H9 (cell line): ENCODE results near the gene LAMA5. TPM values are rescaled to one million over a fixed set of nuclear protein-coding genes. Genes with fewer than 3 reads are reported as not detected.

Experiments
- DNase-seq: peaks from one replicate; pipeline ENCODE4 v3.0.0-alpha.2; 2017
- H2AFZ ChIP-seq: one replicate; pipeline ENCODE4 v1.6.1; 2013; ENCODE audit warnings: mild to moderate bottlenecking, low read length, control low read depth, moderate library complexity
- H2AK5ac ChIP-seq: 2 replicates; pipeline ENCODE4 v1.6.1; 2013; ENCODE audit warnings: low read length, control low read depth, mixed read lengths; ENCODE audit not compliant: insufficient read length
- H2BK120ac ChIP-seq: one replicate; pipeline ENCODE4 v1.6.1; 2013; ENCODE audit warnings: low read depth, mild to moderate bottlenecking, low read length, control low read depth, inconsistent platforms; ENCODE audit not compliant: poor library complexity, severe bottlenecking
- H2BK12ac ChIP-seq: 2 replicates; pipeline ENCODE4 v1.6.1; 2013; ENCODE audit warnings: low read length, control low read depth, mixed read lengths, low read depth; ENCODE audit not compliant: insufficient read length
- H2BK15ac ChIP-seq: 2 replicates; pipeline ENCODE4 v1.6.1; 2013; ENCODE audit warnings: low read depth, low read length, control low read depth
- H2BK20ac ChIP-seq: one replicate; pipeline ENCODE4 v1.6.1; 2013; ENCODE audit warnings: low read depth, mild to moderate bottlenecking, low read length, control low read depth, inconsistent platforms; ENCODE audit not compliant: poor library complexity, severe bottlenecking
- H2BK5ac ChIP-seq: 2 replicates; pipeline ENCODE4 v1.6.1; 2013; ENCODE audit warnings: low read length, control low read depth, mixed read lengths; ENCODE audit not compliant: insufficient read length
- H3K14ac ChIP-seq: 2 replicates; pipeline ENCODE4 v1.6.1; 2013; ENCODE audit warnings: low read length, control low read depth; ENCODE audit not compliant: insufficient read depth
- H3K18ac ChIP-seq: 2 replicates; pipeline ENCODE4 v1.6.1; 2013; ENCODE audit warnings: low read depth, mild to moderate bottlenecking, mixed read lengths, low read length, control low read depth; ENCODE audit not compliant: insufficient read length
- H3K23ac ChIP-seq: 2 replicates; pipeline ENCODE4 v1.6.1; 2013; ENCODE audit warnings: low read length, control low read depth, mixed read lengths, low read depth; ENCODE audit not compliant: insufficient read length
- H3K23me2 ChIP-seq: 2 replicates; pipeline ENCODE4 v1.6.1; 2013; ENCODE audit warnings: low read depth, mild to moderate bottlenecking, mixed read lengths, low read length, control low read depth; ENCODE audit not compliant: insufficient read length, poor library complexity, severe bottlenecking
- H3K27ac ChIP-seq: 2 replicates; pipeline ENCODE4 v1.5.1; 2013; ENCODE audit warnings: low read length, control low read depth, mixed read lengths, low read depth; ENCODE audit not compliant: insufficient read length
- H3K27me3 ChIP-seq: 2 replicates; pipeline ENCODE4 v1.6.1; 2013; ENCODE audit warnings: low read length, control low read depth, inconsistent platforms; ENCODE audit not compliant: insufficient read depth
- H3K4ac ChIP-seq: 2 replicates; pipeline ENCODE4 v1.6.1; 2013; ENCODE audit warnings: low read depth, mild to moderate bottlenecking, control low read depth, inconsistent platforms, low read length, moderate library complexity
- H3K4me1 ChIP-seq: 2 replicates; pipeline ENCODE4 v1.6.1; 2013; ENCODE audit warnings: low read length, control low read depth, inconsistent platforms; ENCODE audit not compliant: insufficient read depth
- H3K4me2 ChIP-seq: 2 replicates; pipeline ENCODE4 v1.6.1; 2013; ENCODE audit warnings: low read length, control low read depth, mixed read lengths; ENCODE audit not compliant: insufficient read length, insufficient read depth
- H3K56ac ChIP-seq: 2 replicates; pipeline ENCODE4 v1.6.1; 2013; ENCODE audit warnings: low read depth, mild to moderate bottlenecking, mixed read lengths, low read length, control low read depth; ENCODE audit not compliant: insufficient read length
- H3K79me1 ChIP-seq: 2 replicates; pipeline ENCODE4 v1.6.1; 2013; ENCODE audit warnings: low read depth, mild to moderate bottlenecking, moderate library complexity, low read length, control low read depth, inconsistent platforms; ENCODE audit not compliant: insufficient read depth, poor library complexity, severe bottlenecking
- H3K79me2 ChIP-seq: 2 replicates; pipeline ENCODE4 v1.6.1; 2013; ENCODE audit warnings: low read length, control low read depth, inconsistent platforms; ENCODE audit not compliant: insufficient read depth
- H3K9ac ChIP-seq: 2 replicates; pipeline ENCODE4 v1.6.1; 2013; ENCODE audit warnings: low read length, control low read depth, mixed read lengths; ENCODE audit not compliant: insufficient read length; ENCODE audit errors: extremely low read depth
- H3K9me3 ChIP-seq: one replicate; pipeline ENCODE4 v1.6.1; 2013; ENCODE audit warnings: low read depth, low read length, inconsistent platforms; ENCODE audit not compliant: control insufficient read depth
- H3T11ph ChIP-seq: one replicate; pipeline ENCODE4 v1.6.1; 2013; ENCODE audit warnings: mild to moderate bottlenecking, low read length, control low read depth, inconsistent platforms
- H4K20me1 ChIP-seq: one replicate; pipeline ENCODE4 v1.6.1; 2013; ENCODE audit not compliant: control insufficient read depth, insufficient read length, insufficient read depth
- H4K5ac ChIP-seq: 2 replicates; pipeline ENCODE4 v1.6.1; 2013; ENCODE audit warnings: low read depth, mild to moderate bottlenecking, mixed read lengths, low read length, control low read depth; ENCODE audit not compliant: insufficient read length
- H4K8ac ChIP-seq: replicated peaks from 2 replicates; pipeline ENCODE4 v1.6.1; 2013; ENCODE audit warnings: low read length, control low read depth, mixed read lengths, low read depth; ENCODE audit not compliant: insufficient read length
- H4K91ac ChIP-seq: 2 replicates; pipeline ENCODE4 v1.6.1; 2013; ENCODE audit warnings: low read depth, mild to moderate bottlenecking, moderate library complexity, mixed read lengths, low read length, control low read depth; ENCODE audit not compliant: insufficient read length
- H3K27ac Mint-ChIP-seq, 3 experiments: 2 replicates in 2 of 3; 3 replicates in 1 of 3; pipeline ENCODE4 v1.8.0; 2020 to 2021; ENCODE audit warnings: mixed read lengths in 3 of 3, mild to moderate bottlenecking in 1 of 3, moderate library complexity in 1 of 3
- H3K27me3 Mint-ChIP-seq: 2 replicates; pipeline ENCODE4 v1.8.0; 2021; ENCODE audit warnings: low read depth, mild to moderate bottlenecking, moderate library complexity, mixed read lengths
- H3K36me3 Mint-ChIP-seq, 3 experiments: 2 replicates in 2 of 3; 3 replicates in 1 of 3; pipeline ENCODE4 v1.8.0; 2020 to 2021; ENCODE audit warnings: low read depth in 3 of 3, mixed read lengths in 3 of 3; ENCODE audit not compliant: insufficient read depth in 1 of 3
- H3K4me1 Mint-ChIP-seq, 2 experiments: 2 replicates each; pipeline ENCODE4 v1.8.0; 2020; ENCODE audit warnings: mixed read lengths in 2 of 2
- H3K4me3 Mint-ChIP-seq, 2 experiments: 2 replicates in 1 of 2; 3 replicates in 1 of 2; pipeline ENCODE4 v1.8.0; 2020 to 2021; ENCODE audit warnings: mild to moderate bottlenecking in 2 of 2, mixed read lengths in 2 of 2, moderate library complexity in 1 of 2
- H3K9me3 Mint-ChIP-seq, 2 experiments: 2 replicates in 1 of 2; 3 replicates in 1 of 2; pipeline ENCODE4 v1.8.0; 2020; ENCODE audit warnings: mild to moderate bottlenecking in 2 of 2, mixed read lengths in 2 of 2, moderate library complexity in 1 of 2
- WGBS: extraction: QIAGEN DNeasy Blood & Tissue Kit; methylation state at CpG from one replicate; pipeline ENCODE4 v1.1.7; 2013; ENCODE audit warnings: missing lambda C conversion rate, low lambda C conversion rate, mixed read lengths; ENCODE audit not compliant: insufficient read length; ENCODE audit errors: extremely low coverage; 5-methylcytosine and 5-hydroxymethylcytosine counted together
- total RNA-seq: library from RNA; stranded (reverse); gene quantifications from 2 replicates; pipeline ENCODE4 v1.2.1, GENCODE V29; 2021
- TF ChIP-seq, protein P1 (sequence below): fragments of 200-600 bp; sonication (generic); conservative IDR thresholded peaks from 3 replicates; pipeline ENCODE4 v1.8.0; 2021; ENCODE audit warnings: antibody characterized with exemption, mild to moderate bottlenecking

The LAMA5 gene
- total RNA-seq, 1 experiment from 2014 or later = 200 TPM

DNA sequence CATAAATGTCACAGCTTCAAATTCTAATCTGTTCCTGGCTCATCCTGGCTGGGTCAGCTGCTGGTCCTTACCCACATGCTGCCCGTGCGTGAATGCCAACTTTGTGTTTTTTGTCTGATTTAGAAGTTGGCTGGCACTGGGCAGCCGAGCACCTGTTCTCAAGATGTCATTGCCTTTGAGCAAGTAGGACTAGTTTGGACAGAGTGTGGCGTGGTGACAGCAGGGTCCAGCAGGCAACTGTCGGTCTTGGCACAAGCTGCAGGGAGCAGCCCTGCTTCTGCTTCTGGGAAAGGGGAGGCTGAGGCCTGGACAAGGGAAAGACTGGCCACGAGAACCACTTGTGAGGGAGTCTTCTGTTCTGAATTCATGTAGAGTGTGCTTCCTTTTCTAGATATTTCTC is 90.7 kb downstream of the LAMA5 start:
- Histone ChIP-seq H2BK12ac (no peak overlapping the region), H4K20me1 (peaks cover 5% of the 10 kb centered on the region), H3K56ac (no peak overlapping the region), H3K23ac (no peak overlapping the region), H3K79me2 (no peaks in the 10 kb centered on the region), H3K4me1 (no peaks in the 10 kb centered on the region), H3K27me3 (no peaks in the 10 kb centered on the region), H3K4me2 (no peak overlapping the region), H4K5ac (no peak overlapping the region), H2BK120ac (no peak overlapping the region), H2AFZ (no peak overlapping the region), H3K9me3 (no peaks in the 10 kb centered on the region), H2BK20ac (no peak overlapping the region), H3K18ac (no peak overlapping the region), H3K9ac (no peak overlapping the region), H3K23me2 (no peaks in the 10 kb centered on the region), H2BK15ac (no peak overlapping the region), H4K8ac (no peak overlapping the region), H3K79me1 (no peaks in the 10 kb centered on the region), H3T11ph (no peak overlapping the region), H4K91ac (no peak overlapping the region), H3K4ac (no peak overlapping the region), H2AK5ac (no peak overlapping the region), H3K14ac (no peak overlapping the region), H3K27ac (no peak overlapping the region), H2BK5ac (no peak overlapping the region)
- Mint-ChIP-seq H3K4me1 (no peaks in the 10 kb centered on the region), H3K4me3 (no peak overlapping the region), H3K36me3 (peaks cover 16 to 77% (median 77%) of the 10 kb centered on the region in 3 experiments; a peak in 6 of 7 replicates), H3K9me3 (no peaks in the 10 kb centered on the region), H3K27ac (no peak overlapping the region), H3K27me3 (no peaks in the 10 kb centered on the region)
- TF ChIP-seq, protein P1, sequence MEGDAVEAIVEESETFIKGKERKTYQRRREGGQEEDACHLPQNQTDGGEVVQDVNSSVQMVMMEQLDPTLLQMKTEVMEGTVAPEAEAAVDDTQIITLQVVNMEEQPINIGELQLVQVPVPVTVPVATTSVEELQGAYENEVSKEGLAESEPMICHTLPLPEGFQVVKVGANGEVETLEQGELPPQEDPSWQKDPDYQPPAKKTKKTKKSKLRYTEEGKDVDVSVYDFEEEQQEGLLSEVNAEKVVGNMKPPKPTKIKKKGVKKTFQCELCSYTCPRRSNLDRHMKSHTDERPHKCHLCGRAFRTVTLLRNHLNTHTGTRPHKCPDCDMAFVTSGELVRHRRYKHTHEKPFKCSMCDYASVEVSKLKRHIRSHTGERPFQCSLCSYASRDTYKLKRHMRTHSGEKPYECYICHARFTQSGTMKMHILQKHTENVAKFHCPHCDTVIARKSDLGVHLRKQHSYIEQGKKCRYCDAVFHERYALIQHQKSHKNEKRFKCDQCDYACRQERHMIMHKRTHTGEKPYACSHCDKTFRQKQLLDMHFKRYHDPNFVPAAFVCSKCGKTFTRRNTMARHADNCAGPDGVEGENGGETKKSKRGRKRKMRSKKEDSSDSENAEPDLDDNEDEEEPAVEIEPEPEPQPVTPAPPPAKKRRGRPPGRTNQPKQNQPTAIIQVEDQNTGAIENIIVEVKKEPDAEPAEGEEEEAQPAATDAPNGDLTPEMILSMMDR = no peak
- DNase-seq = no peak
- WGBS = no CpG with 5 or more reads among the region's 6 CpGs
